ENCODE results near the gene TUT7.

TUT7 gene

DNA sequence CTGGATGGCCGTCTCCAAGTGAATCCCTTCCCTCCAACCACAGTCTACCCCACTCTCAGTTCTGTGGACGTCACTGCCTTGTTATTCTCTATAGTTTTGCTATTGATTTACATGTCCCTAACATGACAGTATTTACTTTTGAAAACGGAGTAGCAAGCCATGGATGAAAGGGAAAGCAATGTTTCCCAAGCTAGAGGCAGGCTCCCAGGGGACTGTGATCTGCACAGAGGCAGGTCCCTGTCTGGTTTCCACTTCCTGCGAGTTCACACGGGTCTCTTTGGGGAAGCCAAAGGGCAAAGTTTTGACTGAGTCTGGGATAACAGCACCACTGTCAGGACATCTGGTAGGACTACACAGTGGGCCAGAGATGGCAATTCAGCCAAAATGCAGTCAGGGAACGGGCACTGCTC, 107.5 kb downstream of the TUT7 start:
- DNase-seq: no peak

DNA sequence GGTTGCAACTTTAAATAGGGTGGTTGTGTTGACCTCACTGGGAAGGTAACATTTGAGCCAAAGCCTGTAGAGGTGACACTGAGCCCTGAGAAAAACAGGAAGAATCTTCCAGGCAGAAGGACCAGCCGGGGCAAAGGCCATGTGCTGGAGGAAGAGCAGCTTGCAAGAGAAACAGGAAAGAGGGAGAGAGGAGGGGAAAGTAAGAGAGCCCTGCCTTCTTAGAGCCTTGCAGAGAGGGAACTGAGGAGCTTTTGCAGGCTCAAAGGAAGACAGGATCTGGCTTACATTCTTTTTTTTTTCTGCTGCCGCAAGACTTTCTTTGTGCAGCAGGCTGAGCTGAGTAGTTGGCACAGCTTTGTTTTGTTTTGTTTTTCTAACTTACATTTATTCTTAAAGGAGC, 112.1 kb downstream of the TUT7 start:
- DNase-seq: no peak

DNA sequence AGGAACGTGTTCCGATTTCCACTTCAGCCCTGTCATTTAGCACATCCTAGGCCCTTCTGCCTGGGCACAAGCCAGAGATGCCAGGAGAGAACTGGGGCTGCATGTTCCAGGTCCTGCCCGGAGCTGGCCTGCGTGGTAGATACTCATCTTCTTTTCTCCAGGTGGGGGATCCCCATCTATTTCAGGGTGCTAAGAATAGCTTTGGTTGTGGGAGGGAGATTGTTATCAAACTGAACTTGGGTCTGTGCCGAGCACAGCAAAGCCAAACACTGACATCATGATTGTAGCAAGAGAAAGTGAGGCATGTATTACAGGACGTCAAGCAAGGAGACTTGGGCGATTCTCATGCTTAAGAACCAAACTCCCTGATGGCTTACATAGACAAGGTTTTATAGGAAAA, 113.0 kb downstream of the TUT7 start:
- no peak for DNase-seq

DNA sequence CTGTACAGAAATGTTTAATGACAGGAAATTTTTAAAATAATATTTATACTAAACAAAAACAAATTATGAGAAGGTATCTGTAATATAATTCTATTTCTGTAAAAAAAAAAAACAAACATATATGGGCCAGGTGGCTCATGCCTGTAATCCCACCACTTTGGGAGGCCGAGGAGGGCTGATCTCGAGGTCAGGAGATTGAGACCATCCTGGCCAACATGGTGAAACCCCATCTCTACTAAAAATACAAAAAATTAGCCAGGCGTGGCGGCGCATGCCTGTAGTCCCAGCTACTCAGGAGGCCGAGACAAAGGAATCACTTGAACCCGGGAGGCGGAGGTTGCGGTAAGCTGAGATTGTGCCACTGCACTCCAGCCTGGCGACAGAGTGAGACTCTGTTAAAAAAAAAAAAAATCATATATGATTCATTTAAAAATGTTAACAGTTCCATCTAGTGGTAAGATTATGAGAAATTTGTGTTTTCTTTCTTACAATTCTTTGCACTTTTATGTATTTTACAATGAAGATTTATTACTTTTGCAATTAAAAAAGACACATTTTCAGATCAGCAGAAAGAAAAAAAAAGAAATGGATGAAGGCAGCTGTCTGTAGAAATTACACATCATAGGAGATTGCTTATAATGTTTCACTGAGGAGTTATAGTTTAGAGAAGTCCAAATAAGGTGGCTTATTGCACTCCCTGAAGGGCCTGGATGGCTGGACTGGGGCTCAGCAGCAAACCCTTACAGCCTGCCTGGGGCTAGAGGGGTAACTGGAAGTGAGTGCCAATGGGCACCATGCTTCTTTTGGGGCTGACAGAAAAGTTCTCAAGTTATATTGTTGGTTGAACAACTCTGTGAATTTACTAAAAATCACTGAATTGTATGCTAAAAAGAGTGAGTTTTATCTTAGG, 115.1 kb downstream of the TUT7 start:
- DNase-seq: no peak

Measured in 8988T (cell line).